Measurements from ENCODE around the gene ARAP2.

GRCh38 chr4:36138220-36138619 lies 106.1 kb downstream of the ARAP2 start:
- no peak for TF ChIP-seq POLR2AphosphoS5 (IDR thresholded peaks at IDR 0.05; ENCODE audit: low read depth, low read length)
- TF ChIP-seq CTCF (IDR thresholded peaks at IDR 0.05): no peak
- TF ChIP-seq REST (IDR thresholded peaks at IDR 0.05; ENCODE audit: insufficient read depth in 1 of 2, low read depth in 2 of 2, low read length in 1 of 2): no peak

All from Panc1 (cell line).